ENCODE data around the gene ATG16L1. TPM values are rescaled to one million over a fixed set of nuclear protein-coding genes. Genes with fewer than 3 reads are reported as not detected.

The ATG16L1 gene
- total and polyA plus RNA-seq, 2 experiments from 2014 or later, result 15.3 to 37.9 TPM

- Mint-ChIP-seq H3K4me3 (no peak overlapping the region), H3K9me3 (no peaks in the 10 kb centered on the region; the same call in 2 of the 3 replicates), H3K36me3 (ENCODE audit: low read depth) (no peaks in the 10 kb centered on the region; the same call in 2 of the 3 replicates), H3K27ac (no peak overlapping the region), H3K27me3 (ENCODE audit: insufficient read depth, low read depth, poor library complexity) (no peaks in the 10 kb centered on the region), H3K4me1 (peaks cover 9% of the 10 kb centered on the region; the same call in 2 of the 3 replicates)
- DNase-seq (ENCODE audit: low spot score) (peak; percentile 62), ATAC-seq (peak; percentile 84)
- H2AFZ ChIP-seq, result no peak overlapping the region
- no peaks in the 10 kb centered on the region for H4K20me1 ChIP-seq (replicated peaks; ENCODE audit: insufficient read depth)
- no peak overlapping the region for H3K27ac ChIP-seq (ENCODE audit: low read depth)
- TF ChIP-seq EZH2 (IDR thresholded peaks at IDR 0.05; ENCODE audit: low read depth, unreplicated experiment) (no peak), CTCF (conservative IDR thresholded peaks at IDR 0.05; ENCODE audit: low read depth in 2 of 2) (peak in 1 of 2 experiments; percentile 52; a peak in 3 of 4 replicates), POLR2AphosphoS5 (IDR thresholded peaks at IDR 0.05; ENCODE audit: low read depth) (no peak)
- H3K9me2 ChIP-seq (ENCODE audit: insufficient read depth), result 0 out of 2 replicates have a peak, but pooled peaks cover 3% of the 10 kb centered on the region
- H3K4me2 ChIP-seq, result no peak overlapping the region
- H3K4me3 ChIP-seq, result no peak overlapping the region
- H3K27me3 ChIP-seq (ENCODE audit: insufficient read depth), result no peaks in the 10 kb centered on the region
- H3F3A ChIP-seq (replicated peaks; ENCODE audit: low read depth), result no peaks in the 10 kb centered on the region
- no peaks in the 10 kb centered on the region for H3K4me1 ChIP-seq (ENCODE audit: insufficient read depth)
- no peaks in the 10 kb centered on the region for H3K79me2 ChIP-seq (replicated peaks; ENCODE audit: insufficient read depth)
- no peaks in the 10 kb centered on the region for H3K36me3 ChIP-seq (ENCODE audit: insufficient read depth)
These were observed 51.8 kb downstream of the ATG16L1 start for GRCh38 chr2:233303252-233303651.

GRCh38 chr2:233307565-233307964, 56.1 kb downstream of the ATG16L1 start, which contains the start of gene SAG:
SAG (plus strand) TSS chr2:233307816; CDS start chr2:233309190, 1,374 bp downstream.
- no peak for DNase-seq (ENCODE audit: low spot score)
- H3K27ac Mint-ChIP-seq, result no peak within 1 kb of the TSS
- H3K36me3 Mint-ChIP-seq (ENCODE audit: low read depth), result no peaks in the 10 kb centered on the region
- H3K27ac ChIP-seq (ENCODE audit: low read depth), result no peak within 1 kb of the TSS
- no peak within 1 kb of the TSS for H3K4me3 Mint-ChIP-seq
- no peaks in the 10 kb centered on the region for H3K4me1 Mint-ChIP-seq
- H3K4me1 ChIP-seq (ENCODE audit: insufficient read depth), result no peaks in the 10 kb centered on the region
- ATAC-seq, result no peak; the same call in 2 of the 3 replicates
- H3K4me3 ChIP-seq, result no peak within 1 kb of the TSS
- H3K79me2 ChIP-seq (replicated peaks; ENCODE audit: insufficient read depth), result no peaks in the 10 kb centered on the region
- no peaks in the 10 kb centered on the region for H3K27me3 ChIP-seq (ENCODE audit: insufficient read depth)
- no peaks in the 10 kb centered on the region for H4K20me1 ChIP-seq (replicated peaks; ENCODE audit: insufficient read depth)
- H2AFZ ChIP-seq, result no peak within 1 kb of the TSS
- no peaks in the 10 kb centered on the region for H3K36me3 ChIP-seq (ENCODE audit: insufficient read depth)
- H3K4me2 ChIP-seq, result no peak within 1 kb of the TSS
- no peak for TF ChIP-seq JUNB (IDR thresholded peaks at IDR 0.05; ENCODE audit: unreplicated experiment)
- 0 out of 4 replicates have a peak, but pooled peaks of 1 of the 2 experiments have one; percentile 10 for TF ChIP-seq CTCF (conservative IDR thresholded peaks at IDR 0.05; ENCODE audit: low read depth in 2 of 2)
- TF ChIP-seq ZNF114 (CRISPR knock-in tag; IDR thresholded peaks at IDR 0.05), result no peak
- TF ChIP-seq POLR2AphosphoS5 (IDR thresholded peaks at IDR 0.05; ENCODE audit: low read depth), result no peak
- H3K9me2 ChIP-seq (ENCODE audit: insufficient read depth), result no peaks in the 10 kb centered on the region
- no peaks in the 10 kb centered on the region for H3F3A ChIP-seq (replicated peaks; ENCODE audit: low read depth)
- H3K9me3 Mint-ChIP-seq, result no peaks in the 10 kb centered on the region; the same call in 2 of the 3 replicates
- no peaks in the 10 kb centered on the region for H3K27me3 Mint-ChIP-seq (ENCODE audit: insufficient read depth, low read depth, poor library complexity)
